ENCODE results near the gene HBP1. TPM values are rescaled to one million over a fixed set of nuclear protein-coding genes. Genes with fewer than 3 reads are reported as not detected.

Gene HBP1
- total and polyA plus RNA-seq, 8 donors = 47.9 to 181 (median 125) TPM

- H3K9me3 ChIP-seq = no peaks in the 10 kb centered on the region
- no peak for DNase-seq
- H3K4me3 ChIP-seq = no peak overlapping the region
- peaks cover 0 to 23% of the 10 kb centered on the region in 2 donors for H3K36me3 ChIP-seq
- intact Hi-C loops (cut with DNase I) = no loop called here
- TF ChIP-seq CTCF (IDR thresholded peaks at IDR 0.05) = no peak
- no peaks in the 10 kb centered on the region for H3K4me1 ChIP-seq
- no peaks in the 10 kb centered on the region for H3K27me3 ChIP-seq
- no peak overlapping the region for H3K27ac ChIP-seq
- no peak for ATAC-seq
Measured at GRCh38 chr7:107228291-107228690, 59.5 kb downstream of the HBP1 start.

DNA sequence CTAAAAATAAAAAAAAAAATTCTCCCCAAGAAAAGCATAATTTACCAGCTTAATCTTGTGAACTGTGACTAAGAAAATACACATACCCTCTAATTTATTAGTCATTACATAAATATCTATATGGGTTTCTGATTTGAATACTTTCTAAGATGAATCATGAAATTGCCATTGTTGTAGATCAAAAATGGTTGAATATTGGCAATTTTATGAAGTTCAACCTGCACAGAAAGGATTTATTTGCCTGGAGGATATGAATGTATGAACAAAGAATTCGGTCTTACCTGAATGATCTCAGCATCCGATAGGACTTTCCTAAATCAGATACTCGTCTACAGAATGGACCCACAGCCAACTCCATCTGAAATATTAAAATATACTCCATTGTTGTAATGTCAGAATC lies 61.5 kb downstream of the HBP1 start:
- peaks cover 0 to 23% of the 10 kb centered on the region in 2 donors for H3K36me3 ChIP-seq
- H3K9me3 ChIP-seq = no peaks in the 10 kb centered on the region
- DNase-seq (no peak), ATAC-seq (no peak)
- H3K4me3 ChIP-seq = no peak overlapping the region
- TF ChIP-seq CTCF (IDR thresholded peaks at IDR 0.05) = no peak
- no peak overlapping the region for H3K27ac ChIP-seq
- H3K27me3 ChIP-seq = no peaks in the 10 kb centered on the region
- intact Hi-C loops (cut with DNase I) = no loop called here
- peaks cover 0 to 3% of the 10 kb centered on the region in 2 donors for H3K4me1 ChIP-seq

GRCh38 chr7:107232568-107233090 lies 63.8 kb downstream of the HBP1 start:
- no peak for DNase-seq
- H3K27me3 ChIP-seq = no peaks in the 10 kb centered on the region
- H3K36me3 ChIP-seq = peaks cover 0 to 9% of the 10 kb centered on the region in 2 donors
- ATAC-seq = no peak
- H3K27ac ChIP-seq = no peak overlapping the region
- intact Hi-C loops (cut with DNase I) = no loop called here
- no peak overlapping the region for H3K4me3 ChIP-seq
- H3K4me1 ChIP-seq = peaks cover 0 to 3% of the 10 kb centered on the region in 2 donors
- H3K9me3 ChIP-seq = no peaks in the 10 kb centered on the region
- no peak for TF ChIP-seq CTCF (IDR thresholded peaks at IDR 0.05)

DNA sequence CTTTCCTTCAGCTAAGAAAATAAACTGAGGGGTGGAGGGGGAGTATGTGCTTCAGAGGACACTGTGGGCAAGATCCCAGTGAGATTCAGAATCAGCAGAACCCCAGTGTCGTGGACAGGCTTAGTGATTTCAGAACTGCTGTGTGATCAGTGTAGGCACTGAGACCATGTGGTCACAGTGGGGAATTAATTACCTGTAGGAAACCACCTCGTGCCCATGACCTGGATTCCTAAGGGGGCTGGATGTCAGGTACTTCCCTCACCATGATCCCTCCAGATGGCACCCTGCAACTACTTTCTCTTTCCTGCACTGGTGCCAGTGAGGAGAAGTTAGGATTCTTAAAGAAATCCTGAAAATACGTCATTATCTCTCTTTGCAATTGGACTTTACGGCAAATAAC lies 64.4 kb downstream of the HBP1 start:
- Histone ChIP-seq H3K36me3 (peaks cover 0 to 6% of the 10 kb centered on the region in 2 donors), H3K4me1 (peaks cover 0 to 3% of the 10 kb centered on the region in 2 donors), H3K27me3 (no peaks in the 10 kb centered on the region), H3K27ac (no peak overlapping the region), H3K4me3 (no peak overlapping the region), H3K9me3 (no peaks in the 10 kb centered on the region)
- DNase-seq = no peak
- ATAC-seq = no peak
- intact Hi-C loops (cut with DNase I) = no loop called here
- TF ChIP-seq CTCF (IDR thresholded peaks at IDR 0.05) = no peak

GRCh38 chr7:107233981-107234380 lies 65.2 kb downstream of the HBP1 start:
- Histone ChIP-seq H3K4me3 (no peak overlapping the region), H3K36me3 (peaks cover 0 to 4% of the 10 kb centered on the region in 2 donors), H3K4me1 (peaks cover 0 to 3% of the 10 kb centered on the region in 2 donors), H3K27me3 (no peaks in the 10 kb centered on the region), H3K27ac (no peak overlapping the region), H3K9me3 (no peaks in the 10 kb centered on the region)
- ATAC-seq (no peak), DNase-seq (no peak)
- intact Hi-C loops (cut with DNase I) = no loop called here
- no peak for TF ChIP-seq CTCF (IDR thresholded peaks at IDR 0.05)

All from left lung (tissue), 10 donors.